MCF 10A (cell line): ENCODE data around the gene DCLK3. TPM values are rescaled to one million over a fixed set of nuclear protein-coding genes. Genes with fewer than 3 reads are reported as not detected.

Source experiments
- BruUV-seq: library from RNA; stranded (reverse); fragments of 400-500 nt; replicated peaks from 2 replicates; lab custom pipeline; 2021; lab: Mats Ljungman, UMichigan
- CTCF ChIA-PET: fragments of 300-600 bp; sonication (Branson Sonifier 250); formaldehyde crosslinking; extraction: SDS; loops from one replicate; lab custom pipeline; 2021; ENCODE audit warnings: antibody characterized with exemption, inconsistent platforms; lab: Yijun Ruan, JAX
- POLR2A ChIA-PET: fragments of 300-600, 350-650 bp; sonication (Branson Sonifier 250); formaldehyde crosslinking; extraction: SDS; loops from one replicate; lab custom pipeline; 2020; ENCODE audit warnings: antibody characterized with exemption, inconsistent platforms; lab: Yijun Ruan, JAX
- DNase-seq: peaks from one replicate; pipeline ENCODE4 v3.0.0-alpha.2; 2018; ENCODE audit not compliant: unreplicated experiment
- H3K27ac Mint-ChIP-seq: one replicate; pipeline ENCODE4 v1.8.0; 2022; ENCODE audit warnings: mild to moderate bottlenecking, low read depth, mixed read lengths; ENCODE audit not compliant: unreplicated experiment
- H3K27me3 Mint-ChIP-seq: one replicate; pipeline ENCODE4 v1.8.0; 2022; ENCODE audit warnings: mixed read lengths; ENCODE audit not compliant: insufficient read depth, unreplicated experiment
- H3K36me3 Mint-ChIP-seq: one replicate; pipeline ENCODE4 v1.8.0; 2022; ENCODE audit warnings: mild to moderate bottlenecking, moderate library complexity, mixed read lengths; ENCODE audit not compliant: insufficient read depth, unreplicated experiment
- H3K4me1 Mint-ChIP-seq: one replicate; pipeline ENCODE4 v1.8.0; 2022; ENCODE audit warnings: mixed read lengths; ENCODE audit not compliant: insufficient read depth, unreplicated experiment
- H3K4me3 Mint-ChIP-seq: one replicate; pipeline ENCODE4 v1.8.0; 2022; ENCODE audit warnings: mild to moderate bottlenecking, moderate library complexity, mixed read lengths; ENCODE audit not compliant: unreplicated experiment
- H3K9me3 Mint-ChIP-seq: one replicate; pipeline ENCODE4 v1.8.0; 2022; ENCODE audit warnings: mixed read lengths; ENCODE audit not compliant: unreplicated experiment
- CTCF ChIP-seq: fragments of 200-600 bp; IDR thresholded peaks from one replicate; pipeline ENCODE4 v1.8.0; 2022; ENCODE audit warnings: antibody characterized with exemption, mild to moderate bottlenecking; ENCODE audit not compliant: unreplicated experiment
- intact Hi-C: fragments of 100-400 bp; cut with micrococcal nuclease; formaldehyde crosslinking; loops from 2 replicates; pipeline ENCODE4 v1.14.1; 2022
- total RNA-seq: library from RNA; stranded (reverse); gene quantifications from 2 replicates; pipeline ENCODE4 v1.2.3, GENCODE V29; 2022

DCLK3 gene
- total RNA-seq, 1 experiment from 2014 or later = not detected

GRCh38 chr3:36796161-36796560 lies 31.8 kb upstream of the DCLK3 start:
- CTCF ChIA-PET = interaction anchor here (0.6 to 1.7 kb wide), 3 partner anchors 77 to 229 kb away, joined by 3 to 6 read pairs (median 3); no protein-coding TSS in a partner anchor
- Mint-ChIP-seq H3K36me3 (no peaks in the 10 kb centered on the region), H3K4me3 (no peak overlapping the region), H3K27ac (no peak overlapping the region), H3K27me3 (peaks cover 10% of the 10 kb centered on the region), H3K9me3 (no peaks in the 10 kb centered on the region), H3K4me1 (peaks cover 5% of the 10 kb centered on the region)
- DNase-seq = no peak
- TF ChIP-seq CTCF = no peak
- BruUV-seq = no TSS peak
- intact Hi-C loops = no loop called here
- POLR2A ChIA-PET = no interaction called here

GRCh38 chr3:36795622-36796021 lies 31.3 kb upstream of the DCLK3 start:
- Mint-ChIP-seq H3K27ac (no peak overlapping the region), H3K4me1 (peaks cover 3% of the 10 kb centered on the region), H3K4me3 (no peak overlapping the region), H3K27me3 (peaks cover 15% of the 10 kb centered on the region), H3K36me3 (no peaks in the 10 kb centered on the region), H3K9me3 (no peaks in the 10 kb centered on the region)
- no peak for DNase-seq
- CTCF ChIA-PET = interaction anchor here (0.6 to 5.0 kb wide), 6 partner anchors 25 to 163 kb away, joined by 3 to 69 read pairs (median 4); no protein-coding TSS in a partner anchor
- no peak for TF ChIP-seq CTCF
- BruUV-seq = no TSS peak
- intact Hi-C loops = no loop called here
- POLR2A ChIA-PET = no interaction called here

- TF ChIP-seq CTCF = peak; percentile 53
- Mint-ChIP-seq H3K4me1 (no peaks in the 10 kb centered on the region), H3K27ac (no peak overlapping the region), H3K4me3 (no peak overlapping the region), H3K9me3 (no peaks in the 10 kb centered on the region), H3K36me3 (no peaks in the 10 kb centered on the region), H3K27me3 (peaks cover 26% of the 10 kb centered on the region)
- DNase-seq = peak; percentile 51
- intact Hi-C loops = loop anchor here (1.0 to 2.0 kb wide), 4 partner anchors 50 to 420 kb away; no protein-coding TSS in a partner anchor
- POLR2A ChIA-PET = no interaction called here
- BruUV-seq = no TSS peak
- CTCF ChIA-PET = interaction anchor here (0.5 to 5.0 kb wide), 23 partner anchors 8 to 1760 kb away, joined by 3 to 69 read pairs (median 4); no protein-coding TSS in a partner anchor
Observed at GRCh38 chr3:36792342-36792741, 28.0 kb upstream of the DCLK3 start.

- no peak overlapping the region for H3K4me3 Mint-ChIP-seq
- CTCF ChIA-PET = interaction anchor here (0.7 to 5.0 kb wide), 6 partner anchors 9 to 428 kb away, joined by 3 to 69 read pairs (median 4); no protein-coding TSS in a partner anchor
- peaks cover 26% of the 10 kb centered on the region for H3K27me3 Mint-ChIP-seq
- no peak for DNase-seq
- intact Hi-C loops = no loop called here
- no peak for TF ChIP-seq CTCF
- no peak overlapping the region for H3K27ac Mint-ChIP-seq
- no peaks in the 10 kb centered on the region for H3K36me3 Mint-ChIP-seq
- no TSS peak for BruUV-seq
- POLR2A ChIA-PET = interaction anchor here (0.7 kb wide), 1 partner anchor 11 kb away, joined by 3 read pairs; no protein-coding TSS in a partner anchor
- no peaks in the 10 kb centered on the region for H3K4me1 Mint-ChIP-seq
- H3K9me3 Mint-ChIP-seq = no peaks in the 10 kb centered on the region
Observed at GRCh38 chr3:36790765-36791164, 26.4 kb upstream of the DCLK3 start.
